PC-3 (cell line): ENCODE results near the gene DOCK1. TPM values are rescaled to one million over a fixed set of nuclear protein-coding genes. Genes with fewer than 3 reads are reported as not detected.

ENCODE experiments used
- ATAC-seq: fragments of 200-7000 bp; cut with Tn5 transposase; 2 replicates; pipeline ENCODE4 v1.9.1; 2020; ENCODE audit warnings: mild to moderate bottlenecking, moderate library complexity
- BruUV-seq: library from RNA; stranded (reverse); fragments of 400-500 nt; replicated peaks from 2 replicates; lab custom pipeline; 2021; lab: Mats Ljungman, UMichigan
- CTCF ChIA-PET: fragments of 300-600 bp; sonication (Branson Sonifier 250); formaldehyde crosslinking; loops from one replicate; lab custom pipeline; 2022; ENCODE audit warnings: antibody characterized with exemption; lab: Charles Lee
- POLR2A ChIA-PET: fragments of 300-600 bp; sonication (Branson Sonifier 250); formaldehyde crosslinking; loops from one replicate; lab custom pipeline; 2022; ENCODE audit warnings: antibody characterized with exemption; ENCODE audit not compliant: unreplicated experiment; lab: Charles Lee
- DNase-seq: peaks from one replicate; pipeline ENCODE4 v3.0.0-alpha.2; 2015
- H2AFZ ChIP-seq: fragments of 300-600 bp; sonication (generic); 2 replicates; pipeline ENCODE4 v1.6.0; 2016; ENCODE audit warnings: antibody characterized with exemption, low read length
- H3F3A ChIP-seq: fragments of 300-600 bp; sonication (generic); one replicate; pipeline ENCODE4 v1.6.0; 2017; ENCODE audit warnings: antibody characterized with exemption, low read length, control low read depth, mild to moderate bottlenecking; ENCODE audit not compliant: unreplicated experiment
- H3K27ac ChIP-seq: fragments of 300-600 bp; sonication (generic); 2 replicates; pipeline ENCODE4 v1.5.1; 2016; ENCODE audit warnings: mild to moderate bottlenecking, low read length
- H3K27me3 ChIP-seq: fragments of 300-600 bp; sonication (generic); 2 replicates; pipeline ENCODE4 v1.6.1; 2016; ENCODE audit warnings: low read length, mixed read lengths
- H3K36me3 ChIP-seq: fragments of 300-600 bp; sonication (generic); 2 replicates; pipeline ENCODE4 v1.6.1; 2016; ENCODE audit warnings: low read depth, mixed run types, low read length, mixed read lengths
- H3K4me1 ChIP-seq: fragments of 300-600 bp; sonication (generic); 2 replicates; pipeline ENCODE4 v1.5.1; 2016; ENCODE audit warnings: low read length; ENCODE audit not compliant: insufficient read depth
- H3K4me2 ChIP-seq: fragments of 300-600 bp; sonication (generic); 2 replicates; pipeline ENCODE4 v1.6.0; 2016; ENCODE audit warnings: low read length
- H3K4me3 ChIP-seq: fragments of 300-600 bp; sonication (generic); 2 replicates; pipeline ENCODE4 v1.5.1; 2016; ENCODE audit warnings: mild to moderate bottlenecking, low read length, mixed read lengths
- H3K79me2 ChIP-seq: fragments of 300-600 bp; sonication (generic); 2 replicates; pipeline ENCODE4 v1.6.1; 2017; ENCODE audit warnings: low read length, mixed read lengths
- H3K9ac ChIP-seq: fragments of 300-600 bp; sonication (generic); 2 replicates; pipeline ENCODE4 v1.6.0; 2016; ENCODE audit warnings: mild to moderate bottlenecking, low read length
- H3K9me2 ChIP-seq: fragments of 300-600 bp; sonication (generic); replicated peaks from 2 replicates; pipeline ENCODE4 v1.6.1; 2016; ENCODE audit warnings: mixed run types, low read length, mixed read lengths
- H3K9me3 ChIP-seq: fragments of 300-600 bp; sonication (generic); 2 replicates; pipeline ENCODE4 v1.6.1; 2016; ENCODE audit warnings: low read length, mixed read lengths
- H4K20me1 ChIP-seq: fragments of 300-600 bp; sonication (generic); 2 replicates; pipeline ENCODE4 v1.6.1; 2016; ENCODE audit warnings: low read length, mixed read lengths
- CTCF ChIP-seq: fragments of 300-600 bp; sonication (generic); conservative IDR thresholded peaks from 2 replicates; pipeline ENCODE4 v1.5.1; 2017; ENCODE audit warnings: antibody characterized with exemption, low read depth, mild to moderate bottlenecking, low read length
- EZH2 ChIP-seq: fragments of 300-600 bp; sonication (generic); IDR thresholded peaks from one replicate; pipeline ENCODE4 v1.6.1; 2017; ENCODE audit warnings: antibody characterized with exemption, mild to moderate bottlenecking, low read length; ENCODE audit not compliant: unreplicated experiment
- EZH2phosphoT487 ChIP-seq: fragments of 300-600 bp; sonication (generic); IDR thresholded peaks from 2 replicates; pipeline ENCODE4 v1.6.1; 2018; ENCODE audit warnings: mild to moderate bottlenecking, antibody characterized with exemption, low read length, borderline replicate concordance
- intact Hi-C: fragments of 100-400 bp; cut with micrococcal nuclease; formaldehyde crosslinking; loops from 2 replicates; pipeline ENCODE4 v1.9.0; 2023
- total RNA-seq: library from RNA; depleted of rRNA; stranded (reverse); fragments of >200 nt; gene quantifications from 2 replicates; pipeline ENCODE4 v1.2.3, GENCODE V29; 2014

The DOCK1 gene
- total RNA-seq, 1 experiment from 2014 or later, result 34.3 TPM

GRCh38 chr10:127234306-127234800 is 329.1 kb downstream of the DOCK1 start:
- Histone ChIP-seq H3K4me1 (no peaks in the 10 kb centered on the region), H2AFZ (no peak overlapping the region), H3K36me3 (no peaks in the 10 kb centered on the region), H3K9me3 (no peaks in the 10 kb centered on the region), H3K9ac (no peak overlapping the region), H3K27ac (no peak overlapping the region), H3F3A (no peaks in the 10 kb centered on the region), H3K9me2 (no peaks in the 10 kb centered on the region), H3K27me3 (no peaks in the 10 kb centered on the region), H4K20me1 (no peaks in the 10 kb centered on the region), H3K4me3 (no peak overlapping the region), H3K4me2 (no peak overlapping the region), H3K79me2 (no peaks in the 10 kb centered on the region)
- intact Hi-C loops, result no loop called here
- ChIA-PET CTCF (no interaction called here), POLR2A (no interaction called here)
- ATAC-seq (no peak), DNase-seq (no peak)
- no peak for TF ChIP-seq EZH2
- TF ChIP-seq CTCF, result no peak
- TF ChIP-seq EZH2phosphoT487, result no peak
- BruUV-seq, result no TSS peak

GRCh38 chr10:127236266-127236665 is 331.0 kb downstream of the DOCK1 start:
- no peak for ATAC-seq
- H3K36me3 ChIP-seq, result no peaks in the 10 kb centered on the region
- H3K27ac ChIP-seq, result no peak overlapping the region
- ChIA-PET POLR2A (no interaction called here), CTCF (no interaction called here)
- H3K4me1 ChIP-seq, result no peaks in the 10 kb centered on the region
- H4K20me1 ChIP-seq, result no peaks in the 10 kb centered on the region
- no peak overlapping the region for H3K9ac ChIP-seq
- intact Hi-C loops, result no loop called here
- no peaks in the 10 kb centered on the region for H3F3A ChIP-seq
- no peaks in the 10 kb centered on the region for H3K79me2 ChIP-seq
- no peak for TF ChIP-seq EZH2phosphoT487
- TF ChIP-seq EZH2, result no peak
- no peak for TF ChIP-seq CTCF
- no TSS peak for BruUV-seq
- no peaks in the 10 kb centered on the region for H3K27me3 ChIP-seq
- no peak overlapping the region for H2AFZ ChIP-seq
- H3K9me3 ChIP-seq, result no peaks in the 10 kb centered on the region
- H3K9me2 ChIP-seq, result no peaks in the 10 kb centered on the region
- no peak overlapping the region for H3K4me3 ChIP-seq
- no peak for DNase-seq
- no peak overlapping the region for H3K4me2 ChIP-seq

DNA sequence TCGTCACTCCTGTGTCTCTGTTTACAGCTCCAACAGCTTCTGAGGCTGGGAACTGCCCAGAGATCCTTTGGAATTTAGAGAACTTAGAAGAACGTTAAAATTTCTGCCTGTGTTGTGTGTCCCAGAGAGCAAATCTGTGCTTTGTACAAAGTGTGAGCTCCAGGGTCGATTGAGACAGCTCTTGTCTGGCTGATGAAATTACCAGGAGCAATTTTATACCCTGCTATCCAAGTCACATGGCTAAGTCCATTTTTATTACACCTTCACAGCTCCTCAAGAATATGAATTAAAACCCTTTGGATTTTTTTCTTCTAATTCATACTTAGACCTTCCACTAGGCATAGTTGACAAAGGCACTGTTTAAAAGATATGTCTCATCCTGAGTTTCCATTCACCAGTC is 337.7 kb downstream of the DOCK1 start:
- intact Hi-C loops, result no loop called here
- H3K27ac ChIP-seq, result no peak overlapping the region
- DNase-seq, result no peak
- H3K4me3 ChIP-seq, result no peak overlapping the region
- ChIA-PET POLR2A (no interaction called here), CTCF (interaction anchor here (0.6 kb wide), 1 partner anchor 152 kb away, joined by 3 read pairs; no protein-coding TSS in a partner anchor)
- no TSS peak for BruUV-seq
- no peaks in the 10 kb centered on the region for H3K36me3 ChIP-seq
- no peaks in the 10 kb centered on the region for H3K9me3 ChIP-seq
- H3K4me2 ChIP-seq, result no peak overlapping the region
- no peaks in the 10 kb centered on the region for H3F3A ChIP-seq
- no peak overlapping the region for H2AFZ ChIP-seq
- no peaks in the 10 kb centered on the region for H3K79me2 ChIP-seq
- no peaks in the 10 kb centered on the region for H4K20me1 ChIP-seq
- no peaks in the 10 kb centered on the region for H3K27me3 ChIP-seq
- no peak overlapping the region for H3K9ac ChIP-seq
- TF ChIP-seq EZH2, result no peak
- TF ChIP-seq CTCF, result no peak
- TF ChIP-seq EZH2phosphoT487, result no peak
- no peaks in the 10 kb centered on the region for H3K4me1 ChIP-seq
- no peak for ATAC-seq
- no peaks in the 10 kb centered on the region for H3K9me2 ChIP-seq
